HepG2 (cell line): ENCODE measurements around the gene DAD1. TPM values are rescaled to one million over a fixed set of nuclear protein-coding genes. Genes with fewer than 3 reads are reported as not detected.
A peak's percentile ranks its signal among the peaks of the same experiment; 100 is the strongest.

Experiments used
- CREBL2 ChIP-seq: sonication (generic); formaldehyde crosslinking; IDR thresholded peaks from 2 replicates; pipeline ENCODE4 v1.8.1; 2023; ENCODE audit warnings: missing genetic modification reagents, mild to moderate bottlenecking, borderline replicate concordance
- CREM ChIP-seq, 2 experiments: sonication (generic) in 1 of 2; formaldehyde crosslinking in 1 of 2; IDR thresholded peaks; 2 replicates each; pipeline versions ENCODE4 v1.4.0 to v1.6.1; 2016 to 2020; ENCODE audit warnings: antibody characterized with exemption in 1 of 2, mild to moderate bottlenecking in 1 of 2, missing genetic modification reagents in 1 of 2
- HNF1A ChIP-seq, 2 experiments: sonication (generic) in 1 of 2; formaldehyde crosslinking in 1 of 2; IDR thresholded peaks; 2 replicates each; pipeline versions ENCODE4 v1.4.0 to v1.6.1; 2016 to 2020; ENCODE audit warnings: borderline replicate concordance in 1 of 2, low read depth in 1 of 2, mild to moderate bottlenecking in 1 of 2, missing genetic modification reagents in 1 of 2
- HNRNPL ChIP-seq: fragments of 200-400 bp; formaldehyde crosslinking; IDR thresholded peaks from 2 replicates; pipeline ENCODE4 v1.6.1; 2017; ENCODE audit warnings: mild to moderate bottlenecking, low read depth, low read length
- MNT ChIP-seq: fragments of 450-650 bp; IDR thresholded peaks from 2 replicates; pipeline ENCODE4 v1.6.1; 2016
- PCBP1 ChIP-seq: fragments of 200-400 bp; formaldehyde crosslinking; IDR thresholded peaks from 2 replicates; pipeline ENCODE4 v1.6.1; 2017; ENCODE audit warnings: mild to moderate bottlenecking, low read depth, low read length, borderline replicate concordance
- TOE1 ChIP-seq: sonication (generic); formaldehyde crosslinking; IDR thresholded peaks from 2 replicates; pipeline ENCODE4 v1.4.0; 2020; ENCODE audit warnings: mild to moderate bottlenecking, missing genetic modification reagents
- ZNF234 ChIP-seq: sonication (generic); formaldehyde crosslinking; conservative IDR thresholded peaks from 2 replicates; pipeline ENCODE4 v1.5.1; 2020; ENCODE audit warnings: mild to moderate bottlenecking, missing genetic modification reagents
- ZNF383 ChIP-seq: sonication (generic); formaldehyde crosslinking; IDR thresholded peaks from 2 replicates; pipeline ENCODE4 v1.4.0; 2020; ENCODE audit warnings: missing genetic modification reagents, mild to moderate bottlenecking, borderline replicate concordance
- ZNF451 ChIP-seq: sonication (generic); formaldehyde crosslinking; IDR thresholded peaks from 2 replicates; pipeline ENCODE4 v1.5.0; 2020; ENCODE audit warnings: mild to moderate bottlenecking, missing genetic modification reagents
- ZNF468 ChIP-seq: sonication (generic); formaldehyde crosslinking; IDR thresholded peaks from 2 replicates; pipeline ENCODE4 v1.8.0; 2022; ENCODE audit warnings: mild to moderate bottlenecking, moderate library complexity, missing genetic modification reagents
- ZNF569 ChIP-seq: sonication (generic); formaldehyde crosslinking; IDR thresholded peaks from 2 replicates; pipeline ENCODE4 v1.5.0; 2020; ENCODE audit warnings: mild to moderate bottlenecking, missing genetic modification reagents, moderate library complexity, borderline replicate concordance
- ZNF605 ChIP-seq: sonication (generic); formaldehyde crosslinking; IDR thresholded peaks from 2 replicates; pipeline ENCODE4 v1.8.0; 2022; ENCODE audit warnings: mild to moderate bottlenecking, missing genetic modification reagents
- ZNF737 ChIP-seq: sonication (generic); formaldehyde crosslinking; IDR thresholded peaks from 2 replicates; pipeline ENCODE4 v1.5.0; 2020; ENCODE audit warnings: missing genetic modification reagents, mild to moderate bottlenecking, borderline replicate concordance
- ZNF773 ChIP-seq: sonication (generic); formaldehyde crosslinking; IDR thresholded peaks from 2 replicates; pipeline ENCODE4 v1.4.0; 2020; ENCODE audit warnings: missing genetic modification reagents, borderline replicate concordance
- polyA plus RNA-seq, 8 experiments: library from polyadenylated mRNA; depleted of rRNA in 3 of 8; stranded (reverse) in 7 of 8; unstranded in 1 of 8; fragments of >200 nt; fragmentation: Illumina TruSeq in 4 of 8; extraction: Trizol in 4 of 8; gene quantifications; 2 replicates each; pipeline versions ENCODE4 v1.2.1 to v1.2.3, GENCODE V29; 2011 to 2016; ENCODE audit warnings: low read depth in 4 of 8, missing spikeins in 1 of 8, mixed read lengths in 1 of 8; ENCODE audit not compliant: insufficient read depth in 1 of 8
- total RNA-seq, 5 experiments: library from RNA; depleted of rRNA; stranded (reverse); fragments of >200 nt; fragmentation: Illumina TruSeq; extraction: Trizol; gene quantifications; 2 replicates each; pipeline ENCODE4 v1.2.3, GENCODE V29; 2016; ENCODE audit warnings: low read depth in 1 of 5
- TF ChIP-seq, protein P1 (sequence below): sonication (generic); formaldehyde crosslinking; IDR thresholded peaks from 2 replicates; pipeline ENCODE4 v1.8.1; 2023; ENCODE audit warnings: missing genetic modification reagents, inconsistent platforms, borderline replicate concordance
- TF ChIP-seq, protein P2 (sequence below): sonication (generic); formaldehyde crosslinking; IDR thresholded peaks from 2 replicates; pipeline ENCODE4; 2020; ENCODE audit warnings: missing genetic modification reagents, mild to moderate bottlenecking, borderline replicate concordance

The DAD1 gene
- total and polyA plus RNA-seq, 2 of the 13 experiments (the other 11 are each of a cell fraction or from before 2014, with no cell fraction given), result 558 to 626 TPM

DNA sequence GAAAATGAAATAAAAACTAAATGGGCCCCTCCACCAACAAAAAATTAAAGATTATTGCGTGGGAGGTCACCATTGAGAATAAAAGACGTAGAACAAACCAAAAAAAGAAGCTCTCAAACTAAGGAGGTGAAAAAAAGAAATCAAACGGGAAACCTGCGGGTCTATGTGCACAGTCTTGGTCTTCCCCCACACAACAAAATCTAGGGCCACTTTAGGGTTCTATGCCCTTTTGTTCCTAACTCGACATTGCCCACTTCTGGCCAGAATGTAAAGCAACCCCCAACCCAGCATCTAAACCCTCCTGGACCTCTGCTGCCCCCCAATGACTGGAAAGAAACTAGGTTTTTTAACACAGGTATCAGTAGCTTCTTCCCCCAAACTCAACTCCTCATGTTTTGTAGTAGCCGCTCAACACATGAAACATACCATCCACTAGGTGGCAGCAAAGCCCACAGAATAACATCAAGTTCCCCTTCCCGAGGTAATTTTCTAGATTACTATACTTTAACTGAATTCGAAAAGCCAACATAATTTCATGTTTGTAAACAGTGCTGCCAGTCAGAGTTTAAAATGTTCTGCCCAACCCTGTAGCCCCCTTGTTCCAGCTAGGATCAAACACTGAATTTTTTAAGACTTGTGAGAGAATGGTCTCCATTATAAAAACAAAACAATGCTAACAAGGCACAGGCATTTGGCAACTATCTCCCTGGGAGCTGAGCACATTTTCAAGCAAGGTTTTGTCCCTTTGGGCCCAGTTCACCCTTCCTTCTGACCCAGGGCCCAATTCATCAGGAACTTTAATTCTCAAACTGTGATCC is 18.7 kb downstream of the DAD1 start (continued):
- TF ChIP-seq HNF1A (IDR thresholded peaks at IDR 0.05; ENCODE audit: low read depth) (no peak), HNF1A (CRISPR knock-in tag; IDR thresholded peaks at IDR 0.05; ENCODE audit: borderline replicate concordance) (no peak), ZNF605 (no peak), ZNF737 (no peak), ZNF234 (CRISPR knock-in tag) (no peak), ZNF773 (CRISPR knock-in tag) (no peak), CREM (IDR thresholded peaks at IDR 0.05) (no peak), CREM (CRISPR knock-in tag; IDR thresholded peaks at IDR 0.05) (no peak), PCBP1 (no peak), HNRNPL (no peak), TOE1 (CRISPR knock-in tag) (no peak), ZNF468 (no peak), ZNF451 (CRISPR knock-in tag) (0 out of 2 replicates have a peak, but pooled peaks have one; percentile 34), ZNF569 (CRISPR knock-in tag) (no peak), ZNF383 (CRISPR knock-in tag) (no peak), CREBL2 (CRISPR knock-in tag) (no peak), MNT (no peak)
- TF ChIP-seq, protein P1, sequence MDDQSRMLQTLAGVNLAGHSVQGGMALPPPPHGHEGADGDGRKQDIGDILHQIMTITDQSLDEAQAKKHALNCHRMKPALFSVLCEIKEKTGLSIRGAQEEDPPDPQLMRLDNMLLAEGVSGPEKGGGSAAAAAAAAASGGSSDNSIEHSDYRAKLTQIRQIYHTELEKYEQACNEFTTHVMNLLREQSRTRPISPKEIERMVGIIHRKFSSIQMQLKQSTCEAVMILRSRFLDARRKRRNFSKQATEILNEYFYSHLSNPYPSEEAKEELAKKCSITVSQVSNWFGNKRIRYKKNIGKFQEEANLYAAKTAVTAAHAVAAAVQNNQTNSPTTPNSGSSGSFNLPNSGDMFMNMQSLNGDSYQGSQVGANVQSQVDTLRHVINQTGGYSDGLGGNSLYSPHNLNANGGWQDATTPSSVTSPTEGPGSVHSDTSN (CRISPR knock-in tag), result 0 out of 2 replicates have a peak, but pooled peaks have one; percentile 19
- TF ChIP-seq, protein P2, sequence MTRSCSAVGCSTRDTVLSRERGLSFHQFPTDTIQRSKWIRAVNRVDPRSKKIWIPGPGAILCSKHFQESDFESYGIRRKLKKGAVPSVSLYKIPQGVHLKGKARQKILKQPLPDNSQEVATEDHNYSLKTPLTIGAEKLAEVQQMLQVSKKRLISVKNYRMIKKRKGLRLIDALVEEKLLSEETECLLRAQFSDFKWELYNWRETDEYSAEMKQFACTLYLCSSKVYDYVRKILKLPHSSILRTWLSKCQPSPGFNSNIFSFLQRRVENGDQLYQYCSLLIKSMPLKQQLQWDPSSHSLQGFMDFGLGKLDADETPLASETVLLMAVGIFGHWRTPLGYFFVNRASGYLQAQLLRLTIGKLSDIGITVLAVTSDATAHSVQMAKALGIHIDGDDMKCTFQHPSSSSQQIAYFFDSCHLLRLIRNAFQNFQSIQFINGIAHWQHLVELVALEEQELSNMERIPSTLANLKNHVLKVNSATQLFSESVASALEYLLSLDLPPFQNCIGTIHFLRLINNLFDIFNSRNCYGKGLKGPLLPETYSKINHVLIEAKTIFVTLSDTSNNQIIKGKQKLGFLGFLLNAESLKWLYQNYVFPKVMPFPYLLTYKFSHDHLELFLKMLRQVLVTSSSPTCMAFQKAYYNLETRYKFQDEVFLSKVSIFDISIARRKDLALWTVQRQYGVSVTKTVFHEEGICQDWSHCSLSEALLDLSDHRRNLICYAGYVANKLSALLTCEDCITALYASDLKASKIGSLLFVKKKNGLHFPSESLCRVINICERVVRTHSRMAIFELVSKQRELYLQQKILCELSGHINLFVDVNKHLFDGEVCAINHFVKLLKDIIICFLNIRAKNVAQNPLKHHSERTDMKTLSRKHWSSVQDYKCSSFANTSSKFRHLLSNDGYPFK (CRISPR knock-in tag), result no peak
